ENCODE measurements around the gene SRPK3.

DNA sequence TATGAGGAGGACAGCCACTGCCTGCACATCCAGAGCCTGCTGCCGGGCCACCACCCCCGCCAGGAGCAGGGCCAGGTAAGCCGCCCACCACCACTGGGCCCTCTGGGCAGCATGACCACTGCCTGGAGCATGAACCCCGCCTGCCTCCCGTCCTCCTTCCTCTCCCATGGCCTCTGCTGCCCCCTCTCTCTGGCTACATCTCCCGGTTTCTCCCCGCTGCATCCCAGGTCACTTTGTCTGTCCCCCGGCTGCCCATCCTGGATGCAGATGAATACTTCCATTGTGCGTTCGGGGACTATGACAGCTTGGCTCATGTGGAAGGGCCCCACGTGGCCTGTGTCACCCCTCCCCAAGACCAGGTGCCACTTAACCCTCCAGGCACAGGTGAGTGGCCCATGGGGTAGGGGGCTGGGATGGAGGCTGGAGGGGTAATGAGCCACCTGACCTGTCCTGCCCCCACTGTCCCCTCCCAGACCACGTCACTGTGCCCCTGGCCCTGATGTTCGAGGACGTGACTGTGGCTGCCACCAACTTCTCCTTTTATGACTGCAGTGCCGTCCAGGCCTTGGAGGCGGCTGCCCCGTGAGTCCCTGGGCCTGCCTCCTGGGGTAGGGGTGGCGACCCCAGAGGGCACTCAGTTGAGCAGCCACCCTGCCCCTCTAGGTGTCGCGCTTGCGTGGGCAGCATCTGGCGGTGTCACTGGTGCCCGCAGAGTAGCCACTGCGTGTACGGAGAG lies 10.8 kb upstream of the SRPK3 start:
- TF ChIP-seq, protein P1, sequence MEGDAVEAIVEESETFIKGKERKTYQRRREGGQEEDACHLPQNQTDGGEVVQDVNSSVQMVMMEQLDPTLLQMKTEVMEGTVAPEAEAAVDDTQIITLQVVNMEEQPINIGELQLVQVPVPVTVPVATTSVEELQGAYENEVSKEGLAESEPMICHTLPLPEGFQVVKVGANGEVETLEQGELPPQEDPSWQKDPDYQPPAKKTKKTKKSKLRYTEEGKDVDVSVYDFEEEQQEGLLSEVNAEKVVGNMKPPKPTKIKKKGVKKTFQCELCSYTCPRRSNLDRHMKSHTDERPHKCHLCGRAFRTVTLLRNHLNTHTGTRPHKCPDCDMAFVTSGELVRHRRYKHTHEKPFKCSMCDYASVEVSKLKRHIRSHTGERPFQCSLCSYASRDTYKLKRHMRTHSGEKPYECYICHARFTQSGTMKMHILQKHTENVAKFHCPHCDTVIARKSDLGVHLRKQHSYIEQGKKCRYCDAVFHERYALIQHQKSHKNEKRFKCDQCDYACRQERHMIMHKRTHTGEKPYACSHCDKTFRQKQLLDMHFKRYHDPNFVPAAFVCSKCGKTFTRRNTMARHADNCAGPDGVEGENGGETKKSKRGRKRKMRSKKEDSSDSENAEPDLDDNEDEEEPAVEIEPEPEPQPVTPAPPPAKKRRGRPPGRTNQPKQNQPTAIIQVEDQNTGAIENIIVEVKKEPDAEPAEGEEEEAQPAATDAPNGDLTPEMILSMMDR (IDR thresholded peaks at IDR 0.05; ENCODE audit: low read depth, low read length, poor library complexity, severe bottlenecking): no peak
- no peak for TF ChIP-seq EZH2phosphoT487 (IDR thresholded peaks at IDR 0.05; ENCODE audit: borderline replicate concordance, low read length)
